MM.1S (cell line): ENCODE measurements around the gene UNC13C.

Experiments used
- EZH2 ChIP-seq: fragments of 300-600 bp; sonication (generic); optimal IDR thresholded peaks from 2 replicates; pipeline ENCODE3; 2017; ENCODE audit warnings: low read depth, mild to moderate bottlenecking, antibody characterized with exemption, low read length, mixed read lengths
- TF ChIP-seq, protein P1 (sequence below): fragments of 300-600 bp; sonication (generic); IDR thresholded peaks from 2 replicates; pipeline ENCODE4 v1.5.1; 2016; ENCODE audit warnings: antibody characterized with exemption, low read length, mixed read lengths

DNA sequence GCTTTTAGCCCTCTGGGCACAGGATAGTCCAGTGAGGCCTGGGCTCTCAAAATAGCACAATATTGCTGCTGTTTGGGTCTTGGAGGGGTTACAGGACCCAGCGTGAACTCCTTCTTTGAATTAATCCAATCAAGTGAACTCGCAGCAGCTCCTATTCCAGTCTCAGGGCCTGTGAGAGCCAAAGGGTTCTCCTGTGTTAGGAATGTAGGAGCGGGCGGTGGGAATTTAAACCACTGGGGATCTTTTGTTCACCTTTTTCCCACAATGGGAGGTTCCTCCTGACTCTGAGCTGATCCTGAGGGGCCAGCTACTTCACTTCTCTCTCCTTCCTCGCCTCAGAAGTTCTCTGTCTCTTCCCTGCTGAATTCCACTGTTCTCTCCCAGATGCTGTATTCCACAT, 504.0 kb downstream of the UNC13C start:
- no peak for TF ChIP-seq EZH2
- TF ChIP-seq, protein P1, sequence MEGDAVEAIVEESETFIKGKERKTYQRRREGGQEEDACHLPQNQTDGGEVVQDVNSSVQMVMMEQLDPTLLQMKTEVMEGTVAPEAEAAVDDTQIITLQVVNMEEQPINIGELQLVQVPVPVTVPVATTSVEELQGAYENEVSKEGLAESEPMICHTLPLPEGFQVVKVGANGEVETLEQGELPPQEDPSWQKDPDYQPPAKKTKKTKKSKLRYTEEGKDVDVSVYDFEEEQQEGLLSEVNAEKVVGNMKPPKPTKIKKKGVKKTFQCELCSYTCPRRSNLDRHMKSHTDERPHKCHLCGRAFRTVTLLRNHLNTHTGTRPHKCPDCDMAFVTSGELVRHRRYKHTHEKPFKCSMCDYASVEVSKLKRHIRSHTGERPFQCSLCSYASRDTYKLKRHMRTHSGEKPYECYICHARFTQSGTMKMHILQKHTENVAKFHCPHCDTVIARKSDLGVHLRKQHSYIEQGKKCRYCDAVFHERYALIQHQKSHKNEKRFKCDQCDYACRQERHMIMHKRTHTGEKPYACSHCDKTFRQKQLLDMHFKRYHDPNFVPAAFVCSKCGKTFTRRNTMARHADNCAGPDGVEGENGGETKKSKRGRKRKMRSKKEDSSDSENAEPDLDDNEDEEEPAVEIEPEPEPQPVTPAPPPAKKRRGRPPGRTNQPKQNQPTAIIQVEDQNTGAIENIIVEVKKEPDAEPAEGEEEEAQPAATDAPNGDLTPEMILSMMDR: no peak
